HG03469 (cell line): Measurements from ENCODE around the gene TTF1.
A peak's percentile ranks its signal among the peaks of the same experiment; 100 is the strongest.
"Not testable (repeated sequence)": the region's sequence is repeated elsewhere in the genome, so short reads cannot be mapped to it uniquely, and the experiment has no call there.

ENCODE experiments used
- ATAC-seq: cut with Tn5 transposase; IDR thresholded peaks from one replicate; pipeline ENCODE4 v1.9.1; 2021; ENCODE audit warnings: mild to moderate bottlenecking, moderate library complexity, moderate number of reproducible peaks; ENCODE audit not compliant: unreplicated experiment

TTF1 gene

DNA sequence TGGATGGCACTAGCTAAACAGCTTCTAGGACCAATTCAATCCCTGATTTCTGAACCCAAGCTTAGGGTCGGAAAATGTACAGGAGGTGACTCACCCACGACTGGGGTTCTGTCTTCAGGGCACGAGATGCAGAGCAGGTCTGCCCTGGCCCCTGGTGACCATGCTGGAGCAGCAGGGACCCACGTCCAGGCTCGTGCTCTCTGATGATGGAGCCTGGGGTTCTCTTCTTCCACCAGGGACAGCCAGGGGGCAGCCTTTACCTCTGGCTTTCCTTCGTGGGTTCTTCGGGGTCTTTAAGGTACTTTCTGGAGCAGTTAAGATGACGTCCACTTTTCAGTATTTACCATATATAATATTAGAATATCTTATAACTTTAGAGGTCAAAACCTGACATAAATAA lies 5.4 kb upstream of the TTF1 start:
- ATAC-seq: no peak

DNA sequence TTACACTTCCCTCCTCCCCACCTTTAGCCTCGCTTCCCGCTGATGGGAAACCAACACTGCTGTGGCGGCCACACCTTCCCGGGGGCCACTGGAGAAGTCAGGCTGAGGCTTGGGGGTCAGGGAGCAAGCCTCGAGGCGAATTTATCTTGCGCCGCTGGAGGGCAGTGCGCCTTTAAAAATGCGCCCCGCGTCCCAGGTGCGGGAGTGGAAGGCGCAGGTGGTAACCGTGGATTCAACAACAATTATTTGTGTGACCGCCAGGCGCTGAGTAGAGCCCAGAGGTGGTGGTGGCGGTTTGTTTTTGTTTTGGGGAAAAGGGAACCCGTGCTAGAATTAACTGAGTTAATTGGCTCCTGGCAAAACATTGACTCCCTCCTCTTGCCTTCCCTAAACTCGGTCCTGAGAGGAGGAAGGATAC lies 4.5 kb upstream of the TTF1 start:
- no peak for ATAC-seq

DNA sequence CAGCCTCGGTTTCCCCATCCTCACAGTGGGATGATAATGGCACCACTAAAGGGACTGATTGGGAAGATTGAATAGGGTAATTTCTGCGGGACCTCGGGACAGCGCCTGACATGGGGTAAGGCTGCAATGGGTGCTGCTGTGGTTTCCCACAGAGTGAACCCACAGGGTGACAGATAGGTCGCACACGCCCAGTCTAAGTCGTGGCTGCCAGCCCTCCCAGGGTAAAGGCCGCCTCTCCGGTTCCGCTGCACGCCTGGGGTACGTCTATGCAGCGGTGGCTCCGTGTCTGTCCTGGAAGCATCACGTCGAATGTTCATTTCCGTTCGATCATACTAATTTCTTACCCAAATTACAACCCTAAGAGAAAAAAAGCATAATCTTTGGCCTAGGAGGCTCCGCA lies 4.0 kb upstream of the TTF1 start:
- ATAC-seq: no peak

DNA sequence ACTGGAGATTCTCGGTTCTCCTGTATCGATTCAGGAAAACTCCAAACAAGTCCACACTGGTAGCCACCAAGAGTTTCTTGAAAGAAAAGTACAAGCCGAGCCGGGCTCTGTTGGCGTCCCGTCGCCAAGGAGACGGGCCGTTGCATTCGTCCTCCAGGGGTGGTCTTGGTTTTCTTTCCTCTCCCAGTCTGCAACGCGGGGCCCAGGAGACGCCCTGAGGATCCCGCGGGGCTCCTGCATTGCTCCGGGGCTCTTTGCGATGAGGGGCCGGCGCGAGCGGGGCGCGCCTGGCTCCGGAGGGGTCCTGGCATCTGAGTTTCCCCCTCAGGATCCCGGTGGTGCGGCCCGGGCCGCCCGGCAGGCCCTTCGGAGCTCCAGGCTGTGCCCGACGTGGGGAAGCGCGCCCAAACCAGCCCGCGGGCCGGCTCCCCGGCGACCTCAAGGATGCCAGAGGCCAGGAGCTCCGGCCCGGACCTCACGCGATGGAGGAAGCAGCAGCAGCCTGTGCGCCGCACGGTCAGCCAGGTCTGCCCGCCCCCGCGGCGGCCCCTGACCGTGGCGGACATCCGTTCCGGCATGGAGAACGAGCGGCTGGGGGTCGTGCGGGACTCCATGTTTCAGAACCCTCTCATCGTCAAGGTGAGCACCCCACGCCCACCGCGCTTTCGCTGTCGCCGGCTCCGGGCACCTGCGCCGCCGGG lies 3.3 kb upstream of the TTF1 start, which contains the start of gene CFAP77:
CFAP77 (plus strand) TSS at position 384 of the 701 bp plus-strand sequence; CDS start at position 445, 61 bp downstream.
- no peak for ATAC-seq

DNA sequence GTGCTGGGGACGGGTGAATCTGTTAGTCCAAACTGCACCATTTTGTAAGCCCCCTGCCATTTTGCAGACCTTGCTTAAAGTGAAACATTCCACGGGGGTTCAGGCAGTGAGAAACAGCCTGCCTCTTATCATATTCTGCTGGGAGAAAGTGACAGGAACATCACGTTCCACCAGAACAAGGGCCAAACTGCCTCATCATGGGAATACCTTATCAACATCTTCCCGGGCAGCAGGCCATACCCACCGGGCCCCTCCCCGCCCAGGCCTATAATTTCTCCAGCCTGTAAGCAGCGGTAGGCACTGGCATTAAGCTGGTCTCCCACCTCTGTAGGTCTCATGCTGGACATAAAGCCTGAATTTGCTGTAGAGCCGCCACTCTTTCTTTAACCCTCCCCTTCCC lies 1.9 kb upstream of the TTF1 start:
- no peak for ATAC-seq

DNA sequence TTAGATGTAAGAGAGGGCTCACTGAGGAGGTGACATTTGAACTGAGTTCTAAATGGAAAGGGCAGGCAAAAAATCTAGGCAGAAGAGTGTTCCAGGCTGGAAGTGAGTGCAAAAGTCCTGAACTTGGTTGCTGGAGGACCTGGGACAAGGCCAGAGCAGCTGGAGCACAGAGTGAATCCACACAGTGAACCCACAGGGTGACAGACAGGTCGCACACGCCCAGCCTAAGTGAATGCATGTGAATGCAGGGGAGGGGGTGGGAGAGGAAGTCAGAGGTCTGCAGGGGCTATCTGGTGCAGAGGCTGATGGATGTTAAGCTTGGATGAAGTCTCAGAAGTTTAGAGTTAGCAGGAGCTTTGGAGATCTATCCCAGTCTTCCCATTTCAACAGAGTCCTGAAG lies 556 bp upstream of the TTF1 start:
- ATAC-seq: no peak

DNA sequence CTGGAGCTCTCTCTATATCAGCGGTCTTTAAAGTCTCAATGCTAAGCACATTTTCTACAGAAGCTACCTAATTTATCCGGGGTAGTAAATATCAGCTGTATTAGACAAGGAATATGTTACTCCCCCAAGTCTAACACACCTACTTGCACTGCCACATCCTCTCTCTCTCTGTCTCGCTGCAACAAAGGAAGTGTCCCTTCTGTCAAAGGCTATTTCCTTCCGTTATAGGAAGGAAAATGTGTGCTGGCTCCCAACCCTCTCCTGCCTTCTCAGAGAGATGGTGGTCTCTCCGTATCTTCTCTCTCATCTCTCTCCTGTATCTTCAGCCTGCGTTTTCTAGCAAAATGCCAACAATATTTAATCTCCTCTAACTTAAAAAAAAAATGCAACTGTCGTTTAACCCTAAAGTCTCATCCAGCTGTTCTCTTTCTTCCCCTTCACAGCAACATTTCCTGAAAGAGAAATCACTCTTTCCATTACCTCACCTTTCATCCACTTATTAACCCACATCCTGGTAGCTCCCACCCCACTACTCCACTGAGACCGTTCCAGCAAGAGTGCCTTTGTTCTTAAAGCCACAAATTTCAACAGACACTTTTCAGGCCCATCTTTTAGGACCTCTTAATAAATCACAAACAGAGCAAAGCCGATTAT lies 2.3 kb downstream of the TTF1 start:
- no peak for ATAC-seq

DNA sequence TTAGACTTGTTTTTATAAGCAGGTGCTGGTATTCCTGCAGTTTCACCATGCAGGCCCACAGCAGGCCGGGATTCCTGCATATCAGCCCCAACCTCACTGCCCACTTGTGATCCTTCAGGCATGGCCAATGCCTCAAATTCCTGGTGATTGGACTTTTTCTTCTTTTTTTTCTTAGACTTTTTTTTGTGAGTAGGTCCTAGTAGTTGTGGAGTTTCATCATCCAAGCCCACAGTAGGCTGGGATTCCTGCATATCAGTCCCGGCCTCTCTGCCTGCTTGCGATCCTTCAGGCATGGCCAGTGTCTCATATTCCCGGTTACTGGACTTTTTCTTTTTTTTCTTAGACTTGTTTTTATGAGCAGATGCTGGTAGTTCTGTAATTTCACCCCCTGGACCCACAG lies 4.8 kb downstream of the TTF1 start:
- no peak for ATAC-seq

DNA sequence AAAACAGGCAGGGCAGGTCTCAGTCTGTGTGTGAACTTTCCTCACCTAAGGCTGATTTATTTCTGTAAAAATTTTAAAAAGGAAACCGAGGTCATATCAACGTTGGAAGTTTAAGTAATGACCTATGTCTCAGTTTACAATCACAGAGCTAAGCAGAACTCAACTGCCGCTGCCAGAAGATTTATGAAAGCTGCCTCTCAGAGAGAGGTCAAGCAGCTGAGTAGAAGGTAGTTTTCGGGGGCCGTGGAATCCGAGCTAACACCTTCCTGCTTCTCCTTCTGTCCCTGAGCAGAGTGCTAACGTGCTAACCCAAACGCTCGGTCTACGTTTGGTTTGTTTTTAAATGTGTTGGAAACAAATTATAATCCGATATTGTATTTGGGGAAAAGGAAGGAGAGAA lies 11.1 kb downstream of the TTF1 start:
- no peak for ATAC-seq

DNA sequence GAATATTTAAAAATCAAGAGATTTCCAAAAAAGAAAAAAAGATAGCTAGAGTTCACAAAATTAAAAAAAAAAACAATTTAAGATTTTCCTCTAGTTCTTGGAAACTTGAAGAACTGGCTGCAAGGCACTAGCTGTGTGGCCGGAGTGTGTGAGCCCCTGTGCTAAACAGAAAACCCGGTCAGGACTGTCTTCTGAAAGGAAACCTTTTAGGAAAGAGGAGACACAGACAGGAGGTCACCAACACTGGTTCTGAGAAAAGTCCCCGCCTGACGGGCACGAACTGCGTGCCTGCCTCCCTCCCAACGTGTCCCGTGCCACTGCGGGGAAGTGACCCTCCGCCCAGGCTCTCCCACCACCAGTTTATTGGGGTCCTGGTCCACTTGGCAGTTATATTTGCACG lies 15.2 kb downstream of the TTF1 start:
- no peak for ATAC-seq

DNA sequence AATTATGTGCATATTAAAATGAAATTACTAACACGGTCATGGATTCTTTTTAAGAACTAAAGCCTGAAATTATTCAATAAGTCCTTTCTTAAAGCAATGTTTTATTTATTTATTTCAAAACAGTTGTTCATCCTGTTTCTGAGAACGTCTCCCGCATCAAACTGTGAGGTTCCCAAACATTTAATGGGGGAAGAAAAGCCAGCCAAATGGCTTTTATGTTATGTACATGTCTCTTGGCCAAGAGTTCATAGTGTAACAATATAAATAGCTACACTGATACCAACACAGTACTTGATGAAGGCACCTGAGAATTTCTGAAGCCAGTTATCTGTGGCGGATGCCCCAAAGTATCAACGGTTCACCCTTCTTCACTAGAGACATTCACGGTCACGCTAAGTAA lies 15.7 kb downstream of the TTF1 start:
- ATAC-seq: no peak

DNA sequence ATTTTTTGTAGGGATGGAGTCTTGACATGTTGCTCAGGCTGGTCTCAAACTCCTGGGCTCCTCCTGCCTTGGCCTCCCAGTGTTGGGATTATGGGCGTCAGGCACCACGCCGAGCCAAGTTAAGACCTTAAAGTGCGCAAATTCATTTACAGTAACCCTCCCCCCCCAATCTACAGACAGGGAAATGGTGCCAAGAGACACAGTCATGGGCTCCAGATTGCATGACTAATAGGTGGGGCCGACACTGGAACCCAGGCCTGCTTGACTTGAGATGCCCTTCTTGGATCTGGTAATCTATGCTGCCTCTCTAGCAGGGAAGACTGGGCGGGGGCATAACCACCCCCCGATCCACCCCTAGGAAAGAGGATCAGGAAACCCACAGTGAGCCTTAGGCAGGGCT lies 19.5 kb downstream of the TTF1 start:
- ATAC-seq: no peak

DNA sequence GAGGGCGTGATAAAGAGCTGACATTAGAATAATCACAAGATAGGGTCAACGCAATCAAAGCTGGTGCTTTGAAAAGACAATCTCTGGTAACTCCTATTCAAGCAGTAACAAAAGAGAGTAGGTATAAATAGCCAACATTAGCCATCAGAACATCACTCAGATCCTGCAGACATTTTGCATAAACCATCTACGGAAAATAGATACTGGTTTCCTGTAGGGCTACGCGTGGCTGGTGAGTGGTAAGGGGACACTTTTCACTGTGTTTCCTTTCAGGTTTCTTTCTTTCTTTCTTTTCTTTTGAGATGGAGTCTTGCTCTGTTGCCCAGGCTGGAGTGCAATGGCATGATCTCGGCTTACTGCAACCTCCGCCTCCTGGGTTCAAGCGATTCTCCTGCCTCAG lies 22.3 kb downstream of the TTF1 start:
- ATAC-seq: no peak

DNA sequence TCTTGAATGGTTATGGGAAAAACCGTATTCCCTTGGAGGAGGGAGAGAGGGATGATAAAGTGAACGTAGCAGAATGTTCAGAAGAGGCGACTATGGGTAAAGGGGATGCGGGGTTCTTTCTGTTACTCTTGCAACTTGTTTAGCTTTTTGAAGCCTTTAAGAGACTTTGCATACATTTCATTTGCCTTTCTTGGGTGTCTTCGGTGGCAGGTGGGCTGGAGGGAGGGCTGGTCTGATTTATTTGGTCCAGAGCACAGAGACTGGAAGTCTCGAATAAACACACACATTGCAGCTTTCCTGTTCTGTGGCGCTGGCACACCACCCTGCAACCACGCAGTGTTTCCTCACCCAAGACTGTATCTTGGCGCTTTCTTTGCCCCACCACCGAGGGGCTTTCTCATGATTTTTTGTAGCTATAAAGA lies 23.2 kb downstream of the TTF1 start:
- no peak for ATAC-seq

DNA sequence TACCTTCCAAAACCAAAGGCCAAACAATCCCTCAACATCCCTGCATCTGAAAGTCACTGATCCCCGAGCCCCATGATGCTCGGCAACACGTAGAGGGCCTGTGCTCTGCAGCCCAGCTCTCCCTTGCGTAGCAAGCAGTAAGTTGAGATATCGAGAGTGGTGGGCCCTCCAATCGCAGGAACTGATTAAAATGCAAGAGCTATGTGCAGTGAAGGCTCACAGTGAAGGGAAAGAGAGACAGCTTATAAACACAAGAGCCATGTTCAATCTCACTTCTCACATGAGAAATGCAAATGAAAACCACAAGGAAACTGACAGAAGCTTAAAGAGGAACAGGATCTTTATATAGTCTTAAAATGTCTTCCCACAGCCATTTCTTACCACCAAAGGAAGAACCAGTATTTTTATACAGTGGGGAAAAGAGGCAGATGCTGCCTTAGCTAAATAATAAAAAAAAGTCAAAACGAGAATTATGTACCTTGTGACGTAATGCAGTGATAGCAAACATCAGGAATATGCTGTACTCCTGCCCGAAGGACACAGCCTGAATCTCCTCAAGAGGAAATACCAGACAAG lies 24.6 kb downstream of the TTF1 start:
- ATAC-seq: peak; percentile 73

DNA sequence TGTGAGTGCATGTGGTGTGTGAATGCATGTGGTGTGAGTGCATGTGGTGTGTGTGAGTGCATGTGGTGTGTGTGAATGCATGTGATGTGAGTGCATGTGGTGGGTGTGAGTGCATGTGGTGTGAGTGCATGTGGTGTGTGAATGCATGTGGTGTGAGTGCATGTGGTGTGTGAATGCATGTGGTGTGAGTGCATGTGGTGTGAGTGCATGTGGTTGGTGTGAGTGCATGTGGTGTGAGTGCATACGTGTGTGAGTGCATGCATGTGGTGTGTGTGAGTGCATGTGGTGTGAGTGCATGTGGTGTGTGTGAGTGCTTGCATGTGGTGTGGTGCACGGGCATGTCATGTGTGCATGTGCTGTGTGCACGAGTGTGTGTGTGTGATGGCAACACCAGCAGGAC lies 28.2 kb downstream of the TTF1 start:
- ATAC-seq: not testable (repeated sequence)

DNA sequence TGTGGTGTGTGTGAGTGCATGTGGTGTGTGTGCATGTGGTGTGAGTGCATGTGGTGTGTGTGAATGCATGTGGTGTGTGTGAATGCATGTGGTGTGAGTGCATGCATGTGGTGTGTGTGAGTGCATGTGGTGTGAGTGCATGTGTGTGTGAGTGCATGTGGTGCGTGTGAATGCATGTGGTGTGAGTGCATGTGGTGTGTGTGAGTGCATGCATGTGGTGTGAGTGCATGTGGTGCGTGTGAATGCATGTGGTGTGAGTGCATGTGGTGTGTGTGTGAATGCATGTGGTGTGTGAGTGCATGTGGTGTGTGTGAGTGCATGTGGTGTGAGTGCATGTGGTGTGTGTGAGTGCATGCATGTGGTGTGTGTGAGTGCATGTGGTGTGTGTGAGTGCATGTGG lies 28.9 kb downstream of the TTF1 start:
- ATAC-seq: not testable (repeated sequence)

DNA sequence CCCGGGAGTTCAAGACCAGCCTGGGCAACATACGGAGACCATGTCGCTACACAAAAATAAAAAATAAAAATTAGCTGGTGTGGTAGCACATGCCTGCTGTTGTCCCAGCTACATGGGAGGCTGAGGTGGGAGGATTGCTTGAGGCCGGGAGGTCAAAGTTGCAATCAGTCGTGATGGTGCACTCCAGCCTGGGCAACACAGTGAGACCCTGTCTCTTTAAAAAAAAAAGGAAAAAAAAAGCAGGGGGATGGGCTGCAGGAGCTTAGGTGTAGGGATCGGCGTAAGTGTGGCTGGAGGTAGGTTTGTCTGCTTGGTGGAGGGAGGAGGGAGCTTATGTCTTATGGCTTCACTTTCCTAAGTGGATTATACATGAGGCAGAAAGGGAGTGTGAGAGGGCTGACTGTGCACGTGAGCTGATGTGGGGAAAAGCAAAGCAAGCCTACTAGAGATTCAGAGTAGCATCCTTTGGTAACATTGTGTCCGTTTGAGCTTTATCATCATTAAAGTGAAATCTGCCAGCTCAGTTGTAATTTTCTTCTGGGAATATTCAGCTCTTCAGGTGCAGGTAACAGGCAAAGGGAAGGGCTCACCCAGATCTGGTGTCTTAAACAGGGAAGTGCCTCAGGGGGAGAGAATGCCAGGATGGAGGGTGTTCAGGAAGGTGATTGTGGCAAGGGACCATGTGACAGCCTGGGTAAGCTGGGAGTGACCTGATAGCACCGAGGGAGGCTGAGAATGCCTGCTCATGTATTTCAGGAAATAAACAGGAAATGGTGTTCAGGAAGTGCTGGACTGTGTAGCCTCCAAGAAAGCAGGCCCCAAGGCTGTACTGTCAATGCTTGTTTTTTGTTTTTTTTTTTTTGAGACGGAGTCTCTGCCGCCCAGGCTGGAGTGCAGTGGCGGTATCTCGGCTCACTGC lies 34.2 kb downstream of the TTF1 start:
- no peak for ATAC-seq

DNA sequence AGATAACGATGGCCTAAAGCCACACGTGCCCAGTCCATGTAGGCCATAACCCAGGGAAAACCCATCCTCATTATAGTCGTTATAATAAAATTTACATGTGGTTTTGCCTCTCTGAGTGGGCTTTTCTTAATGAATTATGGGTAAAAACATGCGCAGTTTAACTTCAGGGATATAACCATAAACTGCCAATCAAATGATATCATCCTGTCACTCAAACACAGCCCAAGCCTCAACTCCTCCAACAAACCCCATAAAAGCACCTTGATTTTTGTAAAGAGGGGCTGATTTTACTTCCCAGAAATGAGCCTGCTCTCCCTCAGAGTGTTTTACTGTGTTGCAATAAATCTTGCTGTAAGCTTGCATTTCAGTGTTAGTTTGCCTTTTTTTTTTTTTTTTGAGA lies 36.0 kb downstream of the TTF1 start:
- no peak for ATAC-seq

DNA sequence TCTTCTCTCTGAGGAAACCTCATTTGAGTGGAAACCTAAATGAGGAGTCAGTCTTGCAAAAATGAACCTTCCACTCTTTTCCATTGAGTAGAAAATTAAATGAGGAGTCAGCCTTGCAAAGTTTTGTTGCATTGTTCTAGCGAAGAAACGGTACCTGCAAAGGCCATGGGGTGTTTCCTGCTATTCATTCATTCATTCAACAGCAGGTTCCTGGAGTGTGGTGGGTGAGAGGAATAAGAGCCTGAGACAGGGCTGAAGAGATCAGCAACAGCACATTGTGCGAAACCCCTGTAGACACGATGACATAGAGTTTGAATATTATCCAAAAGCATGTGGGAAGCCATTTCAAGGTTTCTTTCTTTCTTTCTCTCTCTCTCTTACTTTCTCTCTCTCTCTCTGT lies 37.2 kb downstream of the TTF1 start:
- ATAC-seq: no peak

DNA sequence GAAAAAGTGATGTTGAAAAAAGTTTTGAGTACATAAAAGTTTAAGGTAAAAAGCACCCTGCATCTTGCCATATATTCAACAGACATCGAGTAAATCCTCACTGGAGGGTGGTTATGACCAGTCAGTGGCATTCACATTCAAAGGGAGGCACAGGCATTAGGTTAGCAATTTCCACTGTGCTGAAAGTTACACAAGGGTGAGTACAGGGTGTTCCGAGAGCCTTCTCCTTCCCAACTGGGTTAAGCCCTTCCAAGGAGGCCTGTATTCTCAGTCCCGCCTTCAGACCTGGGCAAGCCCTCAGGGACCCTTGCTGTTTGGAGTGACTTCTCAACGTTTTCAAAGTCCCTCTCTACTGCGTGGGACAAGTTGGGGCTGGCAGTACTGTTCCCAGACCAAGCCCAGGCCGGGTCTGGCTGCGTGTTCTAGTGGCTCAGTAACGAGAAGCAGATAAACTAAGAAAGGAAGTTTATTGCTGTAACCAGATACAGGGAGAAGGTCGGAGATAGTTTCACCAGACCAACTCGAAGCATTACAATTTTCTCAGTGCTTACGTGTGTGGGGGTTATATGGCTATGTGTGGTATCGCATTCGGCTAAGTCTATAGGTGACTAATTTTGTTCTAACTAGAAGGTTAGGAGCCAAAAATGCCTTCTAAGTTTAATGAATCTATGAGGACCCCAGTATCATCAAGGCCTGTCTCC lies 38.9 kb downstream of the TTF1 start:
- ATAC-seq: no peak
